Peyer's patch (tissue), 4 donors: ENCODE measurements around the gene CBARP. TPM values are rescaled to one million over a fixed set of nuclear protein-coding genes. Genes with fewer than 3 reads are reported as not detected.

ENCODE experiments used
- DNase-seq, 3 donors: peaks; one replicate each; pipeline ENCODE4 v3.0.0-alpha.2; 2017 to 2019
- H3K27ac ChIP-seq, 4 donors: fragments of 200-600 bp; sonication (generic); one replicate each; pipeline ENCODE4 v1.5.1; 2016 to 2019
- H3K27me3 ChIP-seq, 2 donors: fragments of 200-600 bp; sonication (generic); one replicate each; pipeline ENCODE4 v1.5.1; 2019
- H3K36me3 ChIP-seq, 3 donors: fragments of 200-600 bp; sonication (generic); one replicate each; pipeline ENCODE4 v1.5.1; 2016 to 2019
- H3K4me1 ChIP-seq, 4 donors: fragments of 200-600 bp; sonication (generic); one replicate each; pipeline ENCODE4 v1.5.1; 2016 to 2019
- H3K4me3 ChIP-seq, 4 donors: fragments of 200-600 bp; sonication (generic); 1 replicate in 3 of 4; 2 replicates in 1 of 4; pipeline ENCODE4 v1.5.1; 2016 to 2019; ENCODE audit warnings: mild to moderate bottlenecking in 1 of 4
- H3K9me3 ChIP-seq, 4 donors: fragments of 200-600 bp; sonication (generic); one replicate each; pipeline ENCODE4 v1.5.1; 2016 to 2019; ENCODE audit warnings: mild to moderate bottlenecking in 1 of 4
- CTCF ChIP-seq, 6 experiments: fragments of 450-650 bp in 4 of 6; fragments of 200-600 bp in 2 of 6; sonication (generic) in 1 of 6; IDR thresholded peaks; one replicate each; pipeline ENCODE4 v1.5.1; 2017 to 2019; ENCODE audit warnings: antibody characterized with exemption in 6 of 6, mild to moderate bottlenecking in 3 of 6, moderate library complexity in 1 of 6
- POLR2A ChIP-seq, 2 donors: fragments of 450-650 bp; IDR thresholded peaks; one replicate each; pipeline ENCODE4 v1.5.1; 2017; ENCODE audit warnings: antibody characterized with exemption in 2 of 2, mild to moderate bottlenecking in 2 of 2, moderate library complexity in 2 of 2
- total RNA-seq, 4 donors: library from RNA; depleted of rRNA; stranded (reverse); fragments of >200 nt; gene quantifications; one replicate each; pipeline ENCODE4 v1.1.0, GENCODE V29; 2016

The CBARP gene
- total RNA-seq = 1 to 10 TPM in 1 of 4 donors, not detected in 3; 1.9 TPM

- peak within 1 kb of the TSS in 2 of 4 donors; percentile 22 to 38 for H3K27ac ChIP-seq
- TF ChIP-seq CTCF (IDR thresholded peaks at IDR 0.05) (no peak), POLR2A (IDR thresholded peaks at IDR 0.05) (no peak)
- H3K4me3 ChIP-seq = peak within 1 kb of the TSS; percentile 24 to 61 (median 54)
- H3K27me3 ChIP-seq = peaks cover 0 to 21% of the 10 kb centered on the region in 2 donors
- H3K36me3 ChIP-seq = no peaks in the 10 kb centered on the region
- no peaks in the 10 kb centered on the region for H3K9me3 ChIP-seq
- peaks cover 4 to 66% (median 36%) of the 10 kb centered on the region in 4 donors for H3K4me1 ChIP-seq
- peak in 1 of 3 donors; percentile 54 for DNase-seq
These were observed at the start of gene CBARP for GRCh38 chr19:1237754-1238368. Gene CBARP (minus strand): TSS chr19:1238005. CDS start chr19:1236100, 1,905 bp downstream.

- no peak for DNase-seq
- Histone ChIP-seq H3K4me3 (peak overlapping the region in 3 of 4 donors; percentile 21 to 66 (median 58)), H3K27me3 (peaks cover 0 to 18% of the 10 kb centered on the region in 2 donors), H3K27ac (peak overlapping the region in 3 of 4 donors; percentile 74 to 96 (median 79)), H3K4me1 (peaks cover under 1 to 65% (median 5%) of the 10 kb centered on the region in 4 donors), H3K36me3 (no peaks in the 10 kb centered on the region), H3K9me3 (no peaks in the 10 kb centered on the region)
- TF ChIP-seq CTCF (IDR thresholded peaks at IDR 0.05) (no peak), POLR2A (IDR thresholded peaks at IDR 0.05) (no peak)
These were observed 48.9 kb upstream of the CBARP start for GRCh38 chr19:1286487-1287353.

- peak within 1 kb of the TSS; percentile 21 to 66 (median 42) for H3K4me3 ChIP-seq
- peak in 1 of 2 donors; percentile 50 for TF ChIP-seq POLR2A (IDR thresholded peaks at IDR 0.05)
- peak in 1 of 6 experiments; percentile 15 for TF ChIP-seq CTCF (IDR thresholded peaks at IDR 0.05)
- H3K27me3 ChIP-seq = peaks cover 0 to 18% of the 10 kb centered on the region in 2 donors
- H3K27ac ChIP-seq = peak within 1 kb of the TSS in 3 of 4 donors; percentile 79 to 96 (median 96)
- no peak for DNase-seq
- peaks cover 0 to 58% (median 4%) of the 10 kb centered on the region in 4 donors for H3K4me1 ChIP-seq
- no peaks in the 10 kb centered on the region for H3K36me3 ChIP-seq
- no peaks in the 10 kb centered on the region for H3K9me3 ChIP-seq
These were observed 48.0 kb upstream of the CBARP start, which contains the start of gene EFNA2 for GRCh38 chr19:1285737-1286360. Gene EFNA2 (plus strand): TSS chr19:1285873. CDS start chr19:1286169, 296 bp downstream.

GRCh38 chr19:1284979-1285736 lies 47.4 kb upstream of the CBARP start:
- Histone ChIP-seq H3K27ac (peak overlapping the region in 3 of 4 donors; percentile 79 to 96 (median 96)), H3K27me3 (peaks cover 0 to 18% of the 10 kb centered on the region in 2 donors), H3K4me1 (peaks cover 0 to 52% (median 3%) of the 10 kb centered on the region in 4 donors), H3K9me3 (no peaks in the 10 kb centered on the region), H3K4me3 (peak overlapping the region in 2 of 4 donors; percentile 10 to 66), H3K36me3 (no peaks in the 10 kb centered on the region)
- no peak for DNase-seq
- TF ChIP-seq POLR2A (IDR thresholded peaks at IDR 0.05) (no peak), CTCF (IDR thresholded peaks at IDR 0.05) (no peak)
